A549 (cell line): ENCODE measurements around the gene FAAP100.

Experiments
- POLR2A ChIP-seq: IDR thresholded peaks from 2 replicates; pipeline ENCODE4 v1.6.1; 2012; ENCODE audit warnings: mild to moderate bottlenecking, low read length
- TF ChIP-seq, protein P1 (sequence below): fragments of >200 bp; sonication (Bioruptor Twin); formaldehyde crosslinking; IDR thresholded peaks from 3 replicates; pipeline ENCODE4 v1.5.1; 2016

DNA sequence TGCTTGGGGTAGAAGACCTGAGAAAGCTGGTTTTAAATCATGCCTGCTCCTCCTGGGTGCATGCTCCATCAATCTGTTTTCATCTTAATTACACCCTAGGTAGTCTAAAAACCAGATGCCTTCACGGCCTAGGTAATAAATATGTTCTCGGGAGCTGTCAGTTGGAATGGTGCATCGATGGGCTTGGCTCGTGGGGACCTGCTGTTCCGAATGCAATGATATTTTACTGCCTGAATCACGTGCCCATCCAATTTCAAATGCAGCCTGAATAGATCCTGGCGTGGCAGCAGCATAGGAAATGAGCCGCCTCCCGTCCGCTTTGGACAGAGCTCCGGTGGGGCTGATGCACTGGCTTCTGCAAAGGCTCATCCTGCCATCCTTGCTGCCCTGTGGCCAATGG is 18.8 kb upstream of the FAAP100 start:
- TF ChIP-seq, protein P1, sequence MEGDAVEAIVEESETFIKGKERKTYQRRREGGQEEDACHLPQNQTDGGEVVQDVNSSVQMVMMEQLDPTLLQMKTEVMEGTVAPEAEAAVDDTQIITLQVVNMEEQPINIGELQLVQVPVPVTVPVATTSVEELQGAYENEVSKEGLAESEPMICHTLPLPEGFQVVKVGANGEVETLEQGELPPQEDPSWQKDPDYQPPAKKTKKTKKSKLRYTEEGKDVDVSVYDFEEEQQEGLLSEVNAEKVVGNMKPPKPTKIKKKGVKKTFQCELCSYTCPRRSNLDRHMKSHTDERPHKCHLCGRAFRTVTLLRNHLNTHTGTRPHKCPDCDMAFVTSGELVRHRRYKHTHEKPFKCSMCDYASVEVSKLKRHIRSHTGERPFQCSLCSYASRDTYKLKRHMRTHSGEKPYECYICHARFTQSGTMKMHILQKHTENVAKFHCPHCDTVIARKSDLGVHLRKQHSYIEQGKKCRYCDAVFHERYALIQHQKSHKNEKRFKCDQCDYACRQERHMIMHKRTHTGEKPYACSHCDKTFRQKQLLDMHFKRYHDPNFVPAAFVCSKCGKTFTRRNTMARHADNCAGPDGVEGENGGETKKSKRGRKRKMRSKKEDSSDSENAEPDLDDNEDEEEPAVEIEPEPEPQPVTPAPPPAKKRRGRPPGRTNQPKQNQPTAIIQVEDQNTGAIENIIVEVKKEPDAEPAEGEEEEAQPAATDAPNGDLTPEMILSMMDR, result no peak
- TF ChIP-seq POLR2A, result no peak
